AG20443 (cell line): ENCODE data around the gene RASSF10.

Experiments used
- DNase-seq: peaks from one replicate; pipeline ENCODE4 v3.0.0; 2012; ENCODE audit warnings: low spot score, mixed read lengths

Gene RASSF10

GRCh38 chr11:12994476-12994875 lies 14.6 kb upstream of the RASSF10 start:
- DNase-seq = no peak

DNA sequence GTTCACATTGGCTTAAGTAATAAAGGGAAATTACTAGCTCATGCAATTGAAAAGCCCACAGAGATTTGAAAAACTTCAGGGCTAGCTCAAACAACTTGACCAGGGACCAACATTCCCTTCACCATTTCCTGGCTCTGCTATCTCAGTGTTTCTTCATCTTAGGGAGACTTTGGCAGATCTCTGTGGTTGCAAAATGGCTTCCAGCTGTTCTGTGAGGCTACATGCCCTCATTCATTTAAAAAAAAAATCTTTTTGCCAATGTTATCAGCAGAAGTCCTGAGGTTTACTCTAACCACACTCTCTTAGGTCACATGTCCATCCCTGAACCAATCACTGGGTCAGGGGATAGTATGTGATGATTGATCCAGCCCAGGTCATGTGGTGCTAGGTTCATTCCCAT lies 13.9 kb upstream of the RASSF10 start:
- DNase-seq = peak; percentile 35

- DNase-seq = no peak
Observed at GRCh38 chr11:12995823-12996222, 13.3 kb upstream of the RASSF10 start.

GRCh38 chr11:12997168-12997567 lies 11.9 kb upstream of the RASSF10 start:
- DNase-seq = no peak

- DNase-seq = no peak
Observed at GRCh38 chr11:12998336-12998735, 10.8 kb upstream of the RASSF10 start.

DNA sequence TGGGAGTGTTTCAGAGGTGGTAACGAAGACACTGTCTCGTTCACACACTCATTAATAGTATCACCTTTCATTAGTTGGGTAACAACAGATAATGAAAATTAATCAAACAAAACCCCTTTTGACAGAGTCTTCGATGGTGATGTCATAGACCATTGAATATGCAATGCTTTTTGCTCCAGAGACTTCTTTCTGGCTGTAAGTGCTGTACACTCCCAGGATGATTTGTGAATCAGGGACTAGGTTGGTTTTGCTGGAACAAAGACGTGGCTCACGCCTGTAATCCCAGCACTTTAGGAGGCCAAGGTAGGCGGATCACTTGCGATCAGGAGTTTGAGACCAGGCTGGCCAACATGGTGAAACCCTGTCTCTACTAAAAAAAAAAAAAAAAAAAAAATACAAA lies 9.5 kb upstream of the RASSF10 start:
- no peak for DNase-seq

DNA sequence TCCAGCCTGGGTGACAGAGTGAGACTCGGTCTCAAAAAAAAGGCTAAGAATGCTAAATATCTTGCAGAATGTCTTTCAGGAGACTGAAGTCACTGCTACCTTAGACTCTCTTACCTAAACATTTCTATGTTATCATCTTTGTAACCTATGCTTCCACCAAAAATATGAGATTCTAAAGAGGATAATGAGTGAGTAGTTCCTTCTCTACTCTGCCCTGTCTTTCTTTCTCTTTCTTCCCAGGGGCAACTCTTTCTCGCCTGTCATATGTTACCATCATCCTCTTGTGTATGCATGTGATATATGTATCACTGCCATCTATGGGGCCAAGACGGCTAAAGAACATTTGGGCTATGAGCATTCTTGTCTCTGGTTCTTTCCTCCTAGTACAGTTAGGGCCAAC lies 9.0 kb upstream of the RASSF10 start:
- no peak for DNase-seq

- DNase-seq = no peak
Observed at GRCh38 chr11:13000721-13001120, 8.4 kb upstream of the RASSF10 start.

DNA sequence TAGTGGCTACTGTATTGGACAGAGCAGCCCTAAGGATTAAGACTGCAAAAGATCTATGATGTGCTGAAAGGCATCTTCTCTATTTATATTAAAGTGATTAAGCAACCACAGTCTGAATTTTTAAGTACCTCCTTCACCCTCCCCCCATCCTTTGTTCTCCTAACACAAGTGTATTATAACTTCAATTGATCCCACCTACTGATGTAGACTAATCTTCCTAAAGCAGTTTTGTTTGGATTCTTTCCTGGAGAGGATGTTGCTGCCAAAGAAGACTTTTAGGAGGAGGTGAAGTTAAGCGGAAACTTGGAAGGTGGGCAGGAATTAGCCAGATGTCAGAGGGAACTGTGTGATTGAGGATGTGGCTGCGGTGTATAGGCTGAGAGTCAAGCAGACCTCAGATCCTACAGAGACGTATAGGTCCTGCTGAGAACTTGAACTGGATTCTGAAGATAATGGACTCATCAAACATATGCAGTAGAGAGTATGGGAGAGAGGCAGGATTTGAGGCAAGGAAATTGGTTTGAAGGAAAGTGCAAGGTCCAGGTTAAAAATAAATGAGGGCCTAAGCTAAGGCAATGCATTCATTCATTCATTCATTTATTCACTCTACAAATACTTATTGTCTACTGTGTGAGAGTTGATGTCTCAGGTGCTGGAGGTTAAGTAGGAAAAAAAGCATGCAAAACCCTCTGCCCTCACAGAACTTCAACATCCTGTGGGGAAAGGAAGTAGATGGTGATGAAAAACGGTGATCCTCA lies 5.2 kb upstream of the RASSF10 start:
- DNase-seq = no peak

GRCh38 chr11:13007182-13008060 lies 1.7 kb upstream of the RASSF10 start:
- no peak for DNase-seq

DNA sequence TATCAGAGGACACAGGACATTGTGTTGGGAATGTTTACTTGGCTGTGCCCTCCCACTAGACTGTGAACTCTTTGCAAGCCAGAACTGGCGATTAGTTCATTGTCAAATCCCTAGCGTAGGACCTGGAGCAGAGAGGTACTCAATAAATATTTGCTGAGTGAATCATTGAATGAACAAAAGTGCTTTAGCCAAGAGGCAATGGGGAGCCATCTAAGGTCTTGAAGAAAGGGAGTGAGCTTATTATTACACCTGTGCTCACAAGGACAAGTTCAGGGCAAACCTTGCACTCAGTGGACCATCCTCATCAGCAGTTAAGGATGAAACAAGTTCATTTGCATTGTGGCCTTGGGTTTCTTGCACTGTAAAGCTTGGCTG lies 1.1 kb upstream of the RASSF10 start:
- DNase-seq = no peak

GRCh38 chr11:13009476-13009920 lies 382 bp downstream of the RASSF10 start:
- no peak for DNase-seq

- DNase-seq = peak; percentile 40
Observed at GRCh38 chr11:13009921-13010748, 1.0 kb downstream of the RASSF10 start.

- peak; percentile 22 for DNase-seq
Observed at GRCh38 chr11:13010749-13011465, 1.8 kb downstream of the RASSF10 start.

- no peak for DNase-seq
Observed at GRCh38 chr11:13011466-13012055, 2.4 kb downstream of the RASSF10 start.

DNA sequence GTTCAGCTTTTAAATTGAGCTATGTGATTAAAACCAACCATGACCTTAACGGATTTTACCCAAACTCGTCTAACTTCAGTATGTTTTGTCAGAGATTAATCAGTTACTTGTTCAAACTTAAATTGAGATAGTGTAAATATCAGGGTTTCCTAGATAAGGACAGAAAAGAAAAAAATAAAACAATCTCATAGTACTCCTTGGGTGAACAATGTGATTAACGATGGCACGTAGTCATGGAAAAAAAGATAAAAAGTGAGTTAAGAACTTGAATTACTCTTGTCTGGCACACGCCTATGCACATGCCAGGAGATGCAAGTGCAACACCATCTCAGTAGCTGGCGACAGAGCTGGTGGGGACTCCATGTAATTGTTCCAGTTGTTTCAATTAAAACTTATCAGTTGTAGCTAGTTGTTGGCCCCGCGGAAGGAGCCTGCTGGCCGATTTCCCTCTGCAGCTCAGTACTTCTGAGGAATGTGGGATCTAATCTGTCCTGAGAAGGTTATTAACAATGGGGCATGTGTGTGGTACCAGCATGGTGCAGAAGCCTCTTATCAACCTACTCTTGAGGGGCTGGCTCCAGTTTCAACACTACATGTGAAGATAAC lies 3.0 kb downstream of the RASSF10 start:
- DNase-seq = no peak

GRCh38 chr11:13013054-13013488 lies 4.0 kb downstream of the RASSF10 start:
- DNase-seq = no peak

DNA sequence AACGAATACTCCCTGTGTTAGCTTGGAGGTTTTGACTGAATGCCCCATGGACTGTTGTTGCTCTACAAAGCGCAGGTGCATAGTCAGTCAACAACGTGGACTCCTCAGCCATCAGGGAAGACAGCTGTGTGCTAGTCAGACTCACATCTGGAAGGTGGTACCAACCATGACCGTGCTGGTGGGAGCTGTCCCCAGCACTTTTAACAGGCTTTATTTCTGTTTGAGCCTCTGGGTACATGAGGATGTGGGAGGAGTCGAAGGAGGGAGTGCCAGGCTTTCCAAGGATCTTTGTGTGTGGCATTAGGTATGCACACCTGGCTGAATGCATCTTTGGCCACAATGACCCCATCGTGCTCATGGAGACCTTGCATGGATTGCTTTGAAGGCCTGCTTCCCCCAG lies 6.6 kb downstream of the RASSF10 start:
- DNase-seq = no peak

GRCh38 chr11:13016415-13016814 lies 7.3 kb downstream of the RASSF10 start:
- DNase-seq = no peak

DNA sequence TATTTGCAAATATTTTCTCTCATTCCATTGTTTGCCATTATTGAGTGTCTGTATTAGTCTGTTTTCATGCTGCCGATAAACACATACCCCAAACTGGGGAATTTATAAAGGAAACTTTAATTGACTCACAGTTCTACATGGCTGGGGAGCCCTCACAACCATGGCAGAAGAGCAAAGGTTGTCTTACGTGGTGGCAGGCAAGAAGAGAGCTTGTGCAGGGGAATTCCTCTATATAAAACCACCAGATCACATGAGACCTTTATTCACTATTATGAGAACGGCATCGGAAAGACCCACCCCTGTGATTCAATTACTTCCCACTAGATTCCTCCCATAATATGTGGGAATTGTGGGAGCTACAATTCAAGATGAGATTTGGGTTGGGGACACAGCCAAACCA lies 10.2 kb downstream of the RASSF10 start:
- DNase-seq = no peak

- no peak for DNase-seq
Observed at GRCh38 chr11:13023423-13023822, 14.3 kb downstream of the RASSF10 start.
